Upper lobe of right lung (tissue), 1 donor: ENCODE measurements around the gene CYP8B1. TPM values are rescaled to one million over a fixed set of nuclear protein-coding genes. Genes with fewer than 3 reads are reported as not detected.

Source experiments
- ATAC-seq: fragments of 200-7000 bp; cut with Tn5 transposase; one replicate; pipeline ENCODE4 v1.9.1; 2020; ENCODE audit warnings: mild to moderate bottlenecking, moderate library complexity
- DNase-seq: peaks from one replicate; pipeline ENCODE4 v3.0.0-alpha.2; 2020
- H3K27ac ChIP-seq: fragments of 200-600 bp; one replicate; pipeline ENCODE4 v1.8.0; 2022
- H3K27me3 ChIP-seq: fragments of 200-600 bp; one replicate; pipeline ENCODE4 v1.8.0; 2022; ENCODE audit warnings: mild to moderate bottlenecking
- H3K36me3 ChIP-seq: fragments of 200-600 bp; one replicate; pipeline ENCODE4 v1.8.0; 2022
- H3K4me1 ChIP-seq: fragments of 200-600 bp; one replicate; pipeline ENCODE4 v1.8.0; 2022
- H3K4me3 ChIP-seq: fragments of 200-600 bp; one replicate; pipeline ENCODE4 v1.8.0; 2022; ENCODE audit warnings: mild to moderate bottlenecking
- H3K9me3 ChIP-seq: fragments of 200-600 bp; one replicate; pipeline ENCODE4 v1.8.0; 2022
- CTCF ChIP-seq: fragments of 200-600 bp; IDR thresholded peaks from one replicate; pipeline ENCODE4 v1.8.0; 2022; ENCODE audit warnings: antibody characterized with exemption
- intact Hi-C: fragments of 100-400 bp; cut with DNase I; formaldehyde crosslinking; loops from one replicate; pipeline ENCODE4 v1.11.0; 2022
- total RNA-seq: library from RNA; stranded (reverse); fragmentation: NEBNext Ultra II Directional; extraction: Animal tissue kit (Norgen Biotek cat#: 25700); gene quantifications from one replicate; pipeline ENCODE4 v1.2.1, GENCODE V29; 2021
- donor health status: DM: no; HTN: yes; CAD: no; lungs with severe emphysema.

The CYP8B1 gene
- total RNA-seq, 1 donor from 2014 or later = not detected

GRCh38 chr3:42906848-42907183, 31.1 kb upstream of the CYP8B1 start:
- Histone ChIP-seq H3K4me3 (peak overlapping the region; percentile 69), H3K36me3 (peaks cover 13% of the 10 kb centered on the region), H3K4me1 (peaks cover 3% of the 10 kb centered on the region), H3K9me3 (peaks cover 13% of the 10 kb centered on the region), H3K27me3 (no peaks in the 10 kb centered on the region), H3K27ac (peak overlapping the region; percentile 68)
- ATAC-seq (no peak), DNase-seq (no peak)
- TF ChIP-seq CTCF = no peak
- intact Hi-C loops = no loop called here

GRCh38 chr3:42906070-42906847, 30.6 kb upstream of the CYP8B1 start, which contains the start of gene ZNF662:
TSS of gene ZNF662 (plus strand) at chr3:42906142. CDS start at chr3:42908115, 1,973 bp downstream.
- peak within 1 kb of the TSS; percentile 68 for H3K27ac ChIP-seq

GRCh38 chr3:42905740-42906069, 30.0 kb upstream of the CYP8B1 start:
- DNase-seq = no peak
- Histone ChIP-seq H3K27me3 (no peaks in the 10 kb centered on the region), H3K36me3 (peaks cover 2% of the 10 kb centered on the region), H3K27ac (peak overlapping the region; percentile 68), H3K4me1 (peaks cover 3% of the 10 kb centered on the region), H3K9me3 (peaks cover 2% of the 10 kb centered on the region), H3K4me3 (peak overlapping the region; percentile 69)
- intact Hi-C loops = no loop called here
- ATAC-seq = no peak
- TF ChIP-seq CTCF = no peak

More at GRCh38 chr3:42906070-42906847, 30.6 kb upstream of the CYP8B1 start, which contains the start of gene ZNF662:
- Histone ChIP-seq H3K9me3 (peaks cover 8% of the 10 kb centered on the region), H3K4me1 (peaks cover 3% of the 10 kb centered on the region), H3K27me3 (no peaks in the 10 kb centered on the region), H3K36me3 (peaks cover 8% of the 10 kb centered on the region), H3K4me3 (peak within 1 kb of the TSS; percentile 69)
- intact Hi-C loops = no loop called here
- TF ChIP-seq CTCF = no peak
- ATAC-seq (peak; percentile 94), DNase-seq (peak; percentile 81)

- ATAC-seq = no peak
- intact Hi-C loops = no loop called here
These were observed 28.4 kb upstream of the CYP8B1 start for GRCh38 chr3:42904076-42904475.

GRCh38 chr3:42902257-42902656, 26.6 kb upstream of the CYP8B1 start:
- TF ChIP-seq CTCF = no peak
- H3K36me3 ChIP-seq = no peaks in the 10 kb centered on the region
- DNase-seq = no peak
- intact Hi-C loops = no loop called here
- no peaks in the 10 kb centered on the region for H3K9me3 ChIP-seq
- peaks cover 3% of the 10 kb centered on the region for H3K4me1 ChIP-seq
- H3K4me3 ChIP-seq = no peak overlapping the region
- ATAC-seq = no peak
- H3K27me3 ChIP-seq = no peaks in the 10 kb centered on the region
- no peak overlapping the region for H3K27ac ChIP-seq

More at GRCh38 chr3:42904076-42904475, 28.4 kb upstream of the CYP8B1 start:
- Histone ChIP-seq H3K4me1 (peaks cover 3% of the 10 kb centered on the region), H3K27me3 (no peaks in the 10 kb centered on the region), H3K27ac (no peak overlapping the region), H3K9me3 (no peaks in the 10 kb centered on the region), H3K4me3 (no peak overlapping the region), H3K36me3 (no peaks in the 10 kb centered on the region)
- DNase-seq = no peak
- no peak for TF ChIP-seq CTCF
